ENCODE measurements around the gene C9orf152. TPM values are rescaled to one million over a fixed set of nuclear protein-coding genes. Genes with fewer than 3 reads are reported as not detected.

Gene C9orf152
- total and polyA plus RNA-seq, 10 of the 15 experiments (the other 5 are each of a cell fraction or from before 2014, with no cell fraction given) = 0.04 TPM; not detected in 9

DNA sequence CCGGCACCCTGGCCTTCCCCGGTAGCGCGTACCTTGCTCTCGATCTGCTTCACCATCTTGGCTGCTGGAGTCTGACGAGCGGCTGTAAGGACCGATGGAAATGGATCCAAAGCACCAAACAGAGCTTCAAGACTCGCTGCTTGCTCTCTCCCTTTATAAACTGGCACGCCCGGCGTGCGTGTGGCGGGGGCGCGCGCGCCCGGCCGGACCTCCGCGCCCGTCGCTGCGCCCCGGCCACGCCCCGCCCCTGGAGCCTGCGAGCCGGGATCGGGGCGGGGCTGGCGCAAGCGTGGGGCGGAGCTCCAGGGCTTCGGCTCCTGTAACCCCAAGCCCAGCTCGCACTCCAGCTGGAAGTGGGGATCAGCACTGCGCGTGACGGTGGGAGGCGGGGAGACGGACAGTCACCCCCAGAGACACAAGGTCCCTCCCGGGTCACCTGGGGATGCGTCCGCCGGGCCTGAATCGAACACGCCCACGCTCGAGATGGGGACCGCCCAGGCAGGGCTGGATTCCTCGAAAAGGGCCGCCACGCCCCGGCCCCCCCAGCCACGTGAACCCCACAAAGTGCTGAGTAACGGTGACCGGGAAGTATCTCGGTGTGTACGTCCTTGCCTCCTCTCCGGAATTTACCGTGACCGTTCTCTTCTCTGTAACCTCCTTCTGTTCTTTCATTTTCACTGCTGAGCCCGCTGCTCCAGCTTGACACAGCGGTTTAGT, 48.6 kb upstream of the C9orf152 start, which contains the start of gene TXN (continued):
- TF ChIP-seq WRNIP1 (IDR thresholded peaks at IDR 0.05; ENCODE audit: borderline replicate concordance, low read depth, low read length) = no peak
- TF ChIP-seq, protein P1, sequence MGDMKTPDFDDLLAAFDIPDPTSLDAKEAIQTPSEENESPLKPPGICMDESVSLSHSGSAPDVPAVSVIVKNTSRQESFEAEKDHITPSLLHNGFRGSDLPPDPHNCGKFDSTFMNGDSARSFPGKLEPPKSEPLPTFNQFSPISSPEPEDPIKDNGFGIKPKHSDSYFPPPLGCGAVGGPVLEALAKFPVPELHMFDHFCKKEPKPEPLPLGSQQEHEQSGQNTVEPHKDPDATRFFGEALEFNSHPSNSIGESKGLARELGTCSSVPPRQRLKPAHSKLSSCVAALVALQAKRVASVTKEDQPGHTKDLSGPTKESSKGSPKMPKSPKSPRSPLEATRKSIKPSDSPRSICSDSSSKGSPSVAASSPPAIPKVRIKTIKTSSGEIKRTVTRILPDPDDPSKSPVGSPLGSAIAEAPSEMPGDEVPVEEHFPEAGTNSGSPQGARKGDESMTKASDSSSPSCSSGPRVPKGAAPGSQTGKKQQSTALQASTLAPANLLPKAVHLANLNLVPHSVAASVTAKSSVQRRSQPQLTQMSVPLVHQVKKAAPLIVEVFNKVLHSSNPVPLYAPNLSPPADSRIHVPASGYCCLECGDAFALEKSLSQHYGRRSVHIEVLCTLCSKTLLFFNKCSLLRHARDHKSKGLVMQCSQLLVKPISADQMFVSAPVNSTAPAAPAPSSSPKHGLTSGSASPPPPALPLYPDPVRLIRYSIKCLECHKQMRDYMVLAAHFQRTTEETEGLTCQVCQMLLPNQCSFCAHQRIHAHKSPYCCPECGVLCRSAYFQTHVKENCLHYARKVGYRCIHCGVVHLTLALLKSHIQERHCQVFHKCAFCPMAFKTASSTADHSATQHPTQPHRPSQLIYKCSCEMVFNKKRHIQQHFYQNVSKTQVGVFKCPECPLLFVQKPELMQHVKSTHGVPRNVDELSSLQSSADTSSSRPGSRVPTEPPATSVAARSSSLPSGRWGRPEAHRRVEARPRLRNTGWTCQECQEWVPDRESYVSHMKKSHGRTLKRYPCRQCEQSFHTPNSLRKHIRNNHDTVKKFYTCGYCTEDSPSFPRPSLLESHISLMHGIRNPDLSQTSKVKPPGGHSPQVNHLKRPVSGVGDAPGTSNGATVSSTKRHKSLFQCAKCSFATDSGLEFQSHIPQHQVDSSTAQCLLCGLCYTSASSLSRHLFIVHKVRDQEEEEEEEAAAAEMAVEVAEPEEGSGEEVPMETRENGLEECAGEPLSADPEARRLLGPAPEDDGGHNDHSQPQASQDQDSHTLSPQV (IDR thresholded peaks at IDR 0.05) = 0 out of 2 replicates have a peak, but pooled peaks have one; percentile 36
- TF ChIP-seq, protein P2, sequence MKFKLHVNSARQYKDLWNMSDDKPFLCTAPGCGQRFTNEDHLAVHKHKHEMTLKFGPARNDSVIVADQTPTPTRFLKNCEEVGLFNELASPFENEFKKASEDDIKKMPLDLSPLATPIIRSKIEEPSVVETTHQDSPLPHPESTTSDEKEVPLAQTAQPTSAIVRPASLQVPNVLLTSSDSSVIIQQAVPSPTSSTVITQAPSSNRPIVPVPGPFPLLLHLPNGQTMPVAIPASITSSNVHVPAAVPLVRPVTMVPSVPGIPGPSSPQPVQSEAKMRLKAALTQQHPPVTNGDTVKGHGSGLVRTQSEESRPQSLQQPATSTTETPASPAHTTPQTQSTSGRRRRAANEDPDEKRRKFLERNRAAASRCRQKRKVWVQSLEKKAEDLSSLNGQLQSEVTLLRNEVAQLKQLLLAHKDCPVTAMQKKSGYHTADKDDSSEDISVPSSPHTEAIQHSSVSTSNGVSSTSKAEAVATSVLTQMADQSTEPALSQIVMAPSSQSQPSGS (IDR thresholded peaks at IDR 0.05; ENCODE audit: low read length) = no peak
- no peak for TF ChIP-seq ETV6 (conservative IDR thresholded peaks at IDR 0.05 in 1 of 2, IDR thresholded peaks at IDR 0.05 in 1 of 2; ENCODE audit: borderline replicate concordance in 1 of 2, low read depth in 1 of 2)
- TF ChIP-seq TCF12 (IDR thresholded peaks at IDR 0.05; ENCODE audit: low read depth, low read length) = no peak
- no peak for TF ChIP-seq TBL1XR1 (IDR thresholded peaks at IDR 0.05; ENCODE audit: low read depth, low read length)
- TF ChIP-seq NBN (IDR thresholded peaks at IDR 0.05) = peak; percentile 48; the same call in 1 of the 2 replicates
- TF ChIP-seq ZZZ3 (IDR thresholded peaks at IDR 0.05; ENCODE audit: control insufficient read depth, insufficient read length, low read depth) = no peak
- no peak for TF ChIP-seq CEBPB (IDR thresholded peaks at IDR 0.05; ENCODE audit: borderline replicate concordance in 1 of 2, low read depth in 2 of 2, low read length in 2 of 2)
- TF ChIP-seq NFYA (IDR thresholded peaks at IDR 0.05; ENCODE audit: borderline replicate concordance, low read depth, low read length) = no peak
- peak; percentile 98 for TF ChIP-seq POLR2AphosphoS5 (IDR thresholded peaks at IDR 0.05; ENCODE audit: low read length)
- no peak for TF ChIP-seq HSF1 (IDR thresholded peaks at IDR 0.05; ENCODE audit: low read depth, low read length)
- TF ChIP-seq SREBF1 (IDR thresholded peaks at IDR 0.05; ENCODE audit: low read length) = no peak
- peak; percentile 38; the same call in 1 of the 2 replicates for TF ChIP-seq TCF3 (IDR thresholded peaks at IDR 0.05; ENCODE audit: borderline replicate concordance, insufficient read depth, low read depth, low read length)
- peak; percentile 34; the same call in 1 of the 2 replicates for TF ChIP-seq CHD2 (IDR thresholded peaks at IDR 0.05; ENCODE audit: borderline replicate concordance, low read depth, low read length)
- no peak for TF ChIP-seq ZNF384 (IDR thresholded peaks at IDR 0.05; ENCODE audit: borderline replicate concordance, low read depth, low read length)
- no peak for TF ChIP-seq SUPT20H (IDR thresholded peaks at IDR 0.05; ENCODE audit: borderline replicate concordance, control insufficient read depth, low read depth, low read length)
- no peak for TF ChIP-seq GABPA (IDR thresholded peaks at IDR 0.05; ENCODE audit: low read depth)

Measured in GM12878 (cell line).